Measurements from ENCODE around the gene SHKBP1. TPM values are rescaled to one million over a fixed set of nuclear protein-coding genes. Genes with fewer than 3 reads are reported as not detected.

Gene SHKBP1
- total and polyA plus RNA-seq, 9 of the 15 experiments (the other 6 are each of a cell fraction or from before 2014, with no cell fraction given) = 1.2 to 58.1 (median 22.3) TPM

GRCh38 chr19:40594255-40594654, 17.6 kb downstream of the SHKBP1 start (continued):
- TF ChIP-seq MGA (IDR thresholded peaks at IDR 0.05) = no peak
- no peak for TF ChIP-seq U2AF1 (optimal IDR thresholded peaks at IDR 0.05; ENCODE audit: low read depth, low read length)
- peak; percentile 30; the same call in 1 of the 2 replicates for TF ChIP-seq GABPA (tag; conservative IDR thresholded peaks at IDR 0.05; ENCODE audit: low read depth)
- peak in 1 of 2 experiments; percentile 56; a peak in 1 of 4 replicates for TF ChIP-seq CSDE1 (IDR thresholded peaks at IDR 0.05)
- no peak for TF ChIP-seq ZNF77 (CRISPR knock-in tag; IDR thresholded peaks at IDR 0.05)
- no peak for TF ChIP-seq TCF7 (IDR thresholded peaks at IDR 0.05; ENCODE audit: borderline replicate concordance)
- TF ChIP-seq CEBPB (tag; IDR thresholded peaks at IDR 0.05) = no peak
- no peak for TF ChIP-seq FOS (IDR thresholded peaks at IDR 0.05; ENCODE audit: extremely low read depth, insufficient read length)
- no peak for TF ChIP-seq KLF16 (IDR thresholded peaks at IDR 0.05)
- TF ChIP-seq RFX1 (IDR thresholded peaks at IDR 0.05) = peak; percentile 96
- TF ChIP-seq TBP (optimal IDR thresholded peaks at IDR 0.05; ENCODE audit: low read depth, low read length) = no peak
- TF ChIP-seq ZNF347 (CRISPR knock-in tag; IDR thresholded peaks at IDR 0.05; ENCODE audit: low read depth) = no peak
- no peak for TF ChIP-seq TCF15 (CRISPR knock-in tag; IDR thresholded peaks at IDR 0.05)
- no peak for TF ChIP-seq ATF7 (IDR thresholded peaks at IDR 0.05)
- no peak for TF ChIP-seq TCF7L2 (IDR thresholded peaks at IDR 0.05; ENCODE audit: low read depth, low read length)
- no peak for TF ChIP-seq BDP1 (IDR thresholded peaks at IDR 0.05; ENCODE audit: insufficient read depth, insufficient read length)

All from K562 (cell line).